Tibial artery (tissue), 4 donors: Measurements from ENCODE around the gene METTL8.

Experiments used
- DNase-seq, 2 donors: peaks; one replicate each; pipeline ENCODE4 v3.0.0-alpha.2; 2019
- H3K27ac ChIP-seq, 2 donors: fragments of 200-600 bp; sonication (generic) in 1 of 2; 1 replicate in 1 of 2; 2 replicates in 1 of 2; pipeline ENCODE4 v1.5.1; 2018 to 2019; ENCODE audit warnings: mild to moderate bottlenecking in 1 of 2
- H3K27me3 ChIP-seq, 2 donors: fragments of 200-600 bp; sonication (generic) in 1 of 2; one replicate each; pipeline versions ENCODE4 v1.5.1 to v1.6.0; 2016 to 2019
- H3K36me3 ChIP-seq, 3 donors: fragments of 200-600 bp; sonication (generic) in 2 of 3; one replicate each; pipeline ENCODE4 v1.5.1; 2016 to 2019; ENCODE audit warnings: mild to moderate bottlenecking in 2 of 3
- H3K4me1 ChIP-seq, 4 donors: fragments of 200-600 bp; sonication (generic) in 2 of 4; 1 replicate in 3 of 4; 2 replicates in 1 of 4; pipeline ENCODE4 v1.5.1; 2016 to 2019
- H3K4me3 ChIP-seq, 2 donors: fragments of 200-600 bp; sonication (generic) in 1 of 2; 1 replicate in 1 of 2; 2 replicates in 1 of 2; pipeline ENCODE4 v1.5.1; 2018 to 2019; ENCODE audit warnings: mild to moderate bottlenecking in 2 of 2
- H3K9me3 ChIP-seq, 3 donors: fragments of 200-600 bp; sonication (generic) in 1 of 3; one replicate each; pipeline ENCODE4 v1.5.1; 2016 to 2019
- CTCF ChIP-seq, 2 experiments: fragments of 200-600 bp in 1 of 2; fragments of 450-650 bp in 1 of 2; IDR thresholded peaks; one replicate each; pipeline ENCODE4 v1.5.1; 2017 to 2019; ENCODE audit warnings: antibody characterized with exemption in 2 of 2, mild to moderate bottlenecking in 1 of 2, moderate library complexity in 1 of 2
- intact Hi-C: fragments of 100-400 bp; cut with DNase I; formaldehyde crosslinking; loops from one replicate; pipeline ENCODE4 v1.15.0; 2023; ENCODE audit warnings: low total_unique reads

METTL8 gene

GRCh38 chr2:171452773-171453172 is 19.0 kb upstream of the METTL8 start:
- TF ChIP-seq CTCF (IDR thresholded peaks at IDR 0.05): no peak
- Histone ChIP-seq H3K4me3 (no peak overlapping the region), H3K9me3 (no peaks in the 10 kb centered on the region), H3K36me3 (peaks cover 65 to 85% (median 65%) of the 10 kb centered on the region in 3 donors), H3K4me1 (no peaks in the 10 kb centered on the region), H3K27ac (no peak overlapping the region), H3K27me3 (no peaks in the 10 kb centered on the region)
- no peak for DNase-seq
- intact Hi-C loops: no loop called here

GRCh38 chr2:171451074-171451473 is 17.3 kb upstream of the METTL8 start:
- Histone ChIP-seq H3K4me1 (no peaks in the 10 kb centered on the region), H3K36me3 (peaks cover 66 to 85% (median 74%) of the 10 kb centered on the region in 3 donors), H3K4me3 (no peak overlapping the region), H3K27me3 (no peaks in the 10 kb centered on the region), H3K9me3 (no peaks in the 10 kb centered on the region), H3K27ac (no peak overlapping the region)
- no peak for TF ChIP-seq CTCF (IDR thresholded peaks at IDR 0.05)
- intact Hi-C loops: no loop called here
- no peak for DNase-seq

- intact Hi-C loops: no loop called here
- DNase-seq: no peak
- H3K27ac ChIP-seq: no peak overlapping the region
- no peak overlapping the region for H3K4me3 ChIP-seq
- H3K36me3 ChIP-seq: peaks cover 64 to 80% (median 68%) of the 10 kb centered on the region in 3 donors
- no peaks in the 10 kb centered on the region for H3K27me3 ChIP-seq
- H3K9me3 ChIP-seq: no peaks in the 10 kb centered on the region
- peaks cover 0 to 5% (median 0%) of the 10 kb centered on the region in 4 donors for H3K4me1 ChIP-seq
- TF ChIP-seq CTCF (IDR thresholded peaks at IDR 0.05): no peak
Observed at GRCh38 chr2:171447675-171448074, 13.9 kb upstream of the METTL8 start.

- H3K36me3 ChIP-seq: peaks cover 32 to 68% (median 37%) of the 10 kb centered on the region in 3 donors
- no peaks in the 10 kb centered on the region for H3K27me3 ChIP-seq
- H3K4me1 ChIP-seq: peaks cover 0 to 5% (median 0%) of the 10 kb centered on the region in 4 donors
- H3K4me3 ChIP-seq: no peak overlapping the region
- no peak overlapping the region for H3K27ac ChIP-seq
- TF ChIP-seq CTCF (IDR thresholded peaks at IDR 0.05): no peak
- no peaks in the 10 kb centered on the region for H3K9me3 ChIP-seq
- DNase-seq: no peak
- intact Hi-C loops: no loop called here
Observed at GRCh38 chr2:171441470-171441869, 7.7 kb upstream of the METTL8 start.

- H3K27me3 ChIP-seq: no peaks in the 10 kb centered on the region
- intact Hi-C loops: no loop called here
- peaks cover 18 to 32% (median 19%) of the 10 kb centered on the region in 3 donors for H3K36me3 ChIP-seq
- H3K4me3 ChIP-seq: no peak overlapping the region
- H3K27ac ChIP-seq: no peak overlapping the region
- no peak for DNase-seq
- H3K9me3 ChIP-seq: no peaks in the 10 kb centered on the region
- TF ChIP-seq CTCF (IDR thresholded peaks at IDR 0.05): no peak
- peaks cover 0 to 12% (median 6%) of the 10 kb centered on the region in 4 donors for H3K4me1 ChIP-seq
Observed at GRCh38 chr2:171436307-171436706, 2.5 kb upstream of the METTL8 start.
